Measurements from ENCODE around the gene CEPT1. TPM values are rescaled to one million over a fixed set of nuclear protein-coding genes. Genes with fewer than 3 reads are reported as not detected.

Gene CEPT1
- total RNA-seq, 1 donor from 2014 or later = 23.7 TPM

- no peaks in the 10 kb centered on the region for H3K27me3 ChIP-seq (ENCODE audit: control insufficient read depth, insufficient read depth, low read length)
- no peak overlapping the region for H3K4me3 ChIP-seq (ENCODE audit: low read depth, low read length)
- no peak for DNase-seq (ENCODE audit: low read depth)
- TF ChIP-seq CTCF (IDR thresholded peaks at IDR 0.05; ENCODE audit: insufficient read depth, low read length, poor library complexity, severe bottlenecking) = no peak
- no peaks in the 10 kb centered on the region for H3K36me3 ChIP-seq (ENCODE audit: control insufficient read depth, insufficient read depth, low read length)
Measured at GRCh38 chr1:111110197-111110899, 29.7 kb upstream of the CEPT1 start.

- TF ChIP-seq CTCF (IDR thresholded peaks at IDR 0.05; ENCODE audit: insufficient read depth, low read length, poor library complexity, severe bottlenecking) = no peak
- Histone ChIP-seq H3K27me3 (ENCODE audit: control insufficient read depth, insufficient read depth, low read length) (no peaks in the 10 kb centered on the region), H3K36me3 (ENCODE audit: control insufficient read depth, insufficient read depth, low read length) (no peaks in the 10 kb centered on the region), H3K4me3 (ENCODE audit: low read depth, low read length) (no peak overlapping the region)
- DNase-seq (ENCODE audit: low read depth) = no peak
Measured at GRCh38 chr1:111116496-111116895, 23.5 kb upstream of the CEPT1 start.

- H3K36me3 ChIP-seq (ENCODE audit: control insufficient read depth, insufficient read depth, low read length) = no peaks in the 10 kb centered on the region
- no peak for DNase-seq (ENCODE audit: low read depth)
- no peaks in the 10 kb centered on the region for H3K27me3 ChIP-seq (ENCODE audit: control insufficient read depth, insufficient read depth, low read length)
- no peak for TF ChIP-seq CTCF (IDR thresholded peaks at IDR 0.05; ENCODE audit: insufficient read depth, low read length, poor library complexity, severe bottlenecking)
- no peak overlapping the region for H3K4me3 ChIP-seq (ENCODE audit: low read depth, low read length)
Measured at GRCh38 chr1:111126354-111126753, 13.7 kb upstream of the CEPT1 start.

- no peaks in the 10 kb centered on the region for H3K36me3 ChIP-seq (ENCODE audit: control insufficient read depth, insufficient read depth, low read length)
- no peaks in the 10 kb centered on the region for H3K27me3 ChIP-seq (ENCODE audit: control insufficient read depth, insufficient read depth, low read length)
- no peak overlapping the region for H3K4me3 ChIP-seq (ENCODE audit: low read depth, low read length)
- no peak for DNase-seq (ENCODE audit: low read depth)
- no peak for TF ChIP-seq CTCF (IDR thresholded peaks at IDR 0.05; ENCODE audit: insufficient read depth, low read length, poor library complexity, severe bottlenecking)
Measured at GRCh38 chr1:111127923-111128643, 11.9 kb upstream of the CEPT1 start.

GRCh38 chr1:111129376-111129775, 10.6 kb upstream of the CEPT1 start:
- no peak overlapping the region for H3K4me3 ChIP-seq (ENCODE audit: low read depth, low read length)
- H3K36me3 ChIP-seq (ENCODE audit: control insufficient read depth, insufficient read depth, low read length) = no peaks in the 10 kb centered on the region
- DNase-seq (ENCODE audit: low read depth) = no peak
- no peaks in the 10 kb centered on the region for H3K27me3 ChIP-seq (ENCODE audit: control insufficient read depth, insufficient read depth, low read length)
- no peak for TF ChIP-seq CTCF (IDR thresholded peaks at IDR 0.05; ENCODE audit: insufficient read depth, low read length, poor library complexity, severe bottlenecking)
